Eye (tissue), 1 donor: Measurements from ENCODE around the gene COL20A1.

Experiments
- DNase-seq: peaks from one replicate; pipeline ENCODE4 v3.0.0-alpha.2; 2015

Gene COL20A1

DNA sequence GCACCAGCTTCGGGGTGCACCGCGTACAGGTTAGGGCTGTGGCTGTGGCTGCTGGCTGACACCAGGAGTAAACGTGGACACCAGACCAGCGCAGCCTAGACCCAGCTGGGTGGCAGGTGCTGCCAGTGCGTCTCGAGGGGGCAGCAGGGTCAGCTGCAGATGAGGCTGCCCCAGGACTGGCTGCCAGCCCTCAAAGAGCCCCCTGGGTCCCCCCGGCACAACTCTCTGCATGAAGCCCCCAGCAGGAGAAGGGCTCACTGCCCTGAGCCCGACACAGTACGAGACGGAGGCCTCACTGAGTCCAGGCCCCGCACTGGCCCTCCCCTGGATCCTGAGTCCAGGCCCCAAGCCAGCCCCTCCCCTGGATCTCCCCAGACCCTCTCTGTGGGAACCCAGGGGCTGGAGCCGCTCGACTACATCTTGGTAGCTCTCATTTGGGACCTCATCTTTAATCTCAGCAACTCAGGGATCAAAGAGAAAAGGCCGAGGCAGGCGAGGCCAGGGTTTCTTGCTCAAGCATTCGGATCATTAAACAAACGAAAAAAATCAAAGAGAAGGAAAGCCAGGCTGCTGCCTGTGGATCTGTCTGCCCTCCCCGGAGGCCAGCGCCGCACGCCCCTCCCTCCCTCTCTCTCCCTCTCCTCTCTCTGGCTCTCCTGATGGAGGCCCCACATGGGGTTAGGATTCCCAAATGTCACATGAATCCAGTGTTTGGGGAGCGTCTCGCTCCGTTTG, 31.8 kb upstream of the COL20A1 start:
- DNase-seq, result peak; percentile 88

DNA sequence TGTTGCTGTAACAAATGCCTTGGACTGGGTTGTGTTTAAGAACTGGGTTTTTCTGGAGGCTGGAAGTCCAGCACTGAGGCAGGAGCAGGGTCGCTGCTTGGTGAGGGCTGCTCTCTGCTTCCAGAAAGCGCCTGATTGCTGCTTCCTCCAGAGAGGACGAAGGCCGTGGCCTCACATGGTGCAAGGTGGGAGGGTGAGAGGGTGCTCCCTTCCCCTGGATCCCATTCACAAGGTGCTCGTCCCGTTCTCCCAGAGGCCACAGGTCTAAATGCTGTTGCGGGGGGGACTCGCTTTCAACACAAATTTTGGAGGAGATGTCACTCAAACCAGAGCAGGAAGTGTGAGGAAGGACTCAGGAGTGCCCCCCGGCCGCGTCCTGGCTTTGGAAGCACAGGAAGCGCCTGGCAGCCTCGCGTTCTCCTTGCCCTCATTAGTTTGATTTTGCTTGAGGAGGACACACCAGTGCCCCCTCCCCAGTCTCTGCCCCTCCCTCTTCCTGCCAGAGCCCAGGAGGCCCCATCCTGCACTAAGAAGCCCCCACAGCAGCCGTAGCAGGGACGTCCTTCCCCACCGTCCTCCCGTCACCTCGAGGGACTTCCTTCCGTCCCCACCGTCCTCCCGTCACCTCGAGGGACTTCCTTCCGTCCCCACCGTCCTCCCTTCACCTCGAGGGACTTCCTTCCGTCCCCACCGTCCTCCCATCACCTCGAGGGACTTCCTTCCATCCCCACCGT, 31.0 kb upstream of the COL20A1 start:
- peak; percentile 6 for DNase-seq

DNA sequence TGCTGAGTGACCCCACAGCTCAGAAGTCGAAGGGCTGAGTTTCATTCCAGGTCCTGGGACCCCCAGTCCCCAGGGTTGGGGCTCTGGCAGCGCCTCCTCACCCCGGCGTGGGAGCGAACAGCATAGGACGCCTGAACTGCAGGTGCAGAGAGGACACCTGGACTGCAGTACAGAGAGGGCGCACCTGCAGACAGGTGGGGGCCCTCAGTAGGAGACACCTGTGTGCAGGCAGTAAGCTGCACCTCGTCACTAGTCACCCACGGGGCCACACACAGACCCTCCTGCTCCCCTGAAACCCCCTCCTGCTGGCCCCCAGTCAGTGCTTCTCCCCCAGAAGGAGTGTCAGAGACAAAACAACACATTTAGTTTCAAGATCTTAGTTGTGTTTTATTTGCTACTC, 30.1 kb upstream of the COL20A1 start:
- DNase-seq, result no peak

DNA sequence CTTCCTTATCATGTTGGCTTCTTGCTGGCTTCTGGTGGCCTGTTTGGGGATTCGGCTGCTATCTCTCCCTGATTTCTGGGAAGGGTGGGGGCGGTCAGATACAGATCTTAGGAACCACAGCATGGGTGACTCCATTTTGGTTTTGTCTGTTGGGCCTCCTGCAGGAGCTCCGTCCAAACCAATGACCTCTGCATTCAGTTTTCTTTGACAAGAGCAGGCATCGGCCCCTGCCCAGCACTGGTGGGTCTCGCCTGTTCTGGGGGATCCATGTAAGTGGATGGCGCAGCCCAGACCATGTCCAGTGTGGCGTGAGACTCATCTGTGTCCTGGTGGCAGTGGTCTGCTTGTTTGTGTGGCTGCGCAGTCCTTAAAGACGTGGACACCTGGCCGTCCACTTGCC, 29.0 kb upstream of the COL20A1 start:
- DNase-seq, result peak; percentile 21

DNA sequence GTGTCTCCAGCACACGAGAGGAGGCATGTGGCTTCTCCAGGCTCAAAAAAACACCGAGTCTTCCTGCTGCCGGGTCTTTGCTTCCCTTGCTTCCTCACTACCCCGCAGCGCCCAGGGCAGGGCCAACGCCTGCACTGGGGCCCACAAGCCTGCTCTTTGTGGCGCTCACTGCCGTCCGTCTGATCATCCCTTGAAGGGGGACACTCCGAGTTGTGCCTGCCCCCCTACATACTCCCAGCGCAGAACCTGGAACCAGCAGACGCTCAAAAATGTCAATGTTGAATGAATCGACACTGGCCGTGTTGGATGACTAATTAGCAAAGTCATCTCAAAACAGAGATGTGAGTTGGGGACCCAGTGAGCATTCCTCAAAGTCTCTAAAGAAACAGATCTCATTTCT, 28.5 kb upstream of the COL20A1 start:
- peak; percentile 86 for DNase-seq

DNA sequence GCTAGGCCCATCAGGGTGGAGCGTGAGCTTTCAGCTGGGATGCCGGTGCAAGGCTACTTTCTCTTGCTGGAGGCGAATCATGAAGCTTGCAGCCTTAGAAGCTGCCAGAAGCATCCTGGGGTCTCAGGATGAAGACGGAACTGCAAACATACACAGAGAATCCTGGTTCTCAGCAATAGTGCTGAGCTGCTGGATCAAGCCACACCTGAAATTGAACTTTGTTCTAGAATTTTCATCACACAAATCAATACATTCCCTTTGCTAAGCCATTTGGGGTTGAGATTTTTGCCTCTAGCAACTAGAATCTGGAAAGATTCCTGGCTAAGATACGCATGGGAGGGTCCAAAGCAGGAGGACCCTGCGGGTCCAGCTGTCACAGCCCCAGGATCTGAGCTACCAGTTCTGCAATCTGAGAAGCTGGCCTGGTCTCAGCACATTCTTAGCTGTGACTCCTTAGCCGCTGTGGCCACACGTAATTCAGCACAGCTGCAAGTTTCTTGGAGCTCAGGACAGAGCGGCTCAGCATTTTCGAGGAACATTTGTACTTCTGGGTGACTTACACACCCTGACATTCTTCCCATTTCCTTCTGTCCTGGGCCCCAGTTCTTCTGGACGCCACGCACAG, 27.0 kb upstream of the COL20A1 start:
- peak; percentile 56 for DNase-seq

DNA sequence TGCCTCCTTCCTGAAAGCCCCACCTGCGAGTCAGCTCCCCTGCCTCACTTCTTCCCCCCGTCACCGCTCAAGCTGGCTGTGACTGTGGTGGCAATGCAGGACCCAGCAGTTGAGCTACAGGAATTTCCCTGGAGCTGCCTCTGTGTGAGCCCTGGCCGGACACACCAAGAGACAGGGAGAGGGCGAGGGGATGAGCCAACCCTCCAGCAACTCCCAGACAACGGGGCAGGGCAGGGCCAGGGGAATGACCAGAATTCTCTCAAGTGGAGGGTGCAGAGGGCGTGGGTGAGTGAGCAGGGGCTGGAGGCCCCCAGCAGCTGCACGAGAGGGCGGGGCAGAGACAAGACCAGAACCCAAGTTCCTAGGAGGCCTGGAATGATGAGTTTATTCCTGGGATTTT, 25.3 kb upstream of the COL20A1 start:
- no peak for DNase-seq

DNA sequence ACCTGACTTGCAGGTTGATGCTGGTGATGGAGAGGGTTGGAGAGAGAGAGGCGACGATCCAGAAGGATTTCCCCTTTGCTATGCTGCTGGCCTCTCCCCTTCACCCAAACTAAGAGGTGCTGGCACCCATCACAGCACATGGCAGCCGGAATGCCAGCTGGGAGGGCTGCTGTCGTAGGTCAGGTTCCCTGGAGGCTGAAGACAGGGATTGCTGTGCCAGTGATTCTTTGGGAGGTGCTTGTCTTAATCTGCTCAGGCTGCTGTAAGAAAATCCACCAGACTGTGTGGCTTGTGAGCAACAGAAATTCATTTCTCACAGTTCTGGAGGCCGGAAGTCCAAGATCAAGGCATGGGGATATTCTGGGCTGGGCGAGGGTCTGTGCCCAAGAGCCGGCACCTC, 24.7 kb upstream of the COL20A1 start:
- DNase-seq, result no peak

DNA sequence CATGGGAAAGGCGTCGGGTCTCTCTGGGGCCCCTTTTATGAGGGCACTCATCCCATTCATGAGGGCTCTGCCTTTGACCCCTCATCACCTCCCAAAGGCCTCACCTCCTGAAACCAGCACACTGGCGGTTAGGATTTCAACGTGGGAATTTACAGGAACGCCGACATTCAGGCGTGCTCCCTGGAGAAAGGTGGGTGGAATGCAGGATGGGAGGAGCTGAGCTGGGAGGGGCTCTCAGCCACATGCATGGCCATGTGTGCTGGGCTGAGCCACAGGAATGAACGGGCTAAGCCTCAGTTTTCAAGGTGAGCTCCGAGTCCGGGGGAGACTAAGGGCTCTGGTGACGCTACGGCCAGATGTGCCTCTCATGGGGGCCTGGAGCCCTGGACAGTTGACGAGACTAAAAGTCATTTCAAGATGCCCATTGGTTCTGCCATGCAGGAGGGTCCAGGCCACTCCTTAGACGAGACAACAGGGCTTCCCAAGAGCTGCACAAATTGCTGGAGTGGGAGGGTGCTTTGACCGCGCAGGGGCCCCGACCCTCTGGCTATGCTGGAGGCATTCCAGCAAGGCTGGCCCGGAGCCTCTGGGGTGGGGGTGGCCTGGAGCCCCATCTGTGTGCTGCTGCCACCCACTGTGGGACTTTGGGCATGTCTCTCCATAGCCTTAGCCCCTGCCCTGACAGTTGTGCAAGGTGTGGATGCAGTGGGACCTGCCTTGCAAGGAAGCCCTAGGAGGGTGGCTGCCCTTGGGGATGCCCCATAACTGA, 24.1 kb upstream of the COL20A1 start:
- no peak for DNase-seq

DNA sequence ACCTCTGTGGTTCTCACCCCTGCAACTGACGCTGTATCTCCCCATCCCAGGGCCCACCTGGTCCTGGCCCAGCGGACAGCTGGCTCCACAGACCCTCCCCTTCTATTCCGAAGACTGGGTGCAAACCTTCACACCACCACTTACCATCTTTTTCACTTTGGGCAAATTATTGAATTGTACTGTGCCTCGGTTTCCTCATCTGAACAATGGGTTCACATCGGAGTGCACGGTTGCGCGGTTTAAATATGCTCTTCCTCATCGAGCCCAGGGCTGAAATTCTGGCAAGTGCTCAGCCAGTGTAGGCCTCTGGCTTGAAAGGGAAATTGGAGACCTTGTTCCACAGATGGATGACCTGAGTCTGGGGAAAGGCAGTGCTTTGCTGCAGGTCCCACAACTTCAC, 23.3 kb upstream of the COL20A1 start:
- DNase-seq, result no peak

DNA sequence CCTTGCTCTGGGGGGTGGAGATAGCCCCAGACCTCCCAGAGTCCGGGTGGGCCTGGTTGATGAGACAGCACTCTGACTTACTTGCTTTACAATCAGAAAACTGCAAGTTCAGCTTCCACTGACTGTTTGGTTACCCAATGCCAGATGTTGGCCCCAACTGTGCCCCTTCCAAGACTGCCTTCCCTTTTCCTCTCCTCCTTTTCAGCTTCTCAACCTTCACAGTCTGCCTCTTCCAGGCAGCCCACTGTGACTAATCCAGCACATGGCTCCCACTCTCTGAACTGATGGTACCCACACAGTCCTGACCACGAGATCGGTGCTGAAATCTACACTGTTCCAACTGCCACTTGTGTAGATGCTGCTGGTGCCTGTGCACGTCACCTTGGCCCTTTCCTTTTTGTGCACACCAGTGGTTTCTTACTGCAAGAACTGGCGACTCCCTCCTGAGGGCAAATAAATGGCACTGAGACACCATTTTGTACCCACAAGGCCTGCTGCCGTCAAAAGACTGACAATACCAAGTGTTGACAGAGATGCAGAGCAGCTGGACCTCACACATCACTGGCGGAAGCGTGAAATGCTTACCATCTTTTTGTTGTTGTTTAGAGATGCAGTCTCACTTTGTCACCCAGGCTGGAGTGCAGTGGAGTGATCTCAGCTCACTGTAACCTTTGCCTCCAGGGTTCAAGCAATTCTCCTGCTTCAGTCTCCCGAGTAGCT, 22.2 kb upstream of the COL20A1 start:
- no peak for DNase-seq

DNA sequence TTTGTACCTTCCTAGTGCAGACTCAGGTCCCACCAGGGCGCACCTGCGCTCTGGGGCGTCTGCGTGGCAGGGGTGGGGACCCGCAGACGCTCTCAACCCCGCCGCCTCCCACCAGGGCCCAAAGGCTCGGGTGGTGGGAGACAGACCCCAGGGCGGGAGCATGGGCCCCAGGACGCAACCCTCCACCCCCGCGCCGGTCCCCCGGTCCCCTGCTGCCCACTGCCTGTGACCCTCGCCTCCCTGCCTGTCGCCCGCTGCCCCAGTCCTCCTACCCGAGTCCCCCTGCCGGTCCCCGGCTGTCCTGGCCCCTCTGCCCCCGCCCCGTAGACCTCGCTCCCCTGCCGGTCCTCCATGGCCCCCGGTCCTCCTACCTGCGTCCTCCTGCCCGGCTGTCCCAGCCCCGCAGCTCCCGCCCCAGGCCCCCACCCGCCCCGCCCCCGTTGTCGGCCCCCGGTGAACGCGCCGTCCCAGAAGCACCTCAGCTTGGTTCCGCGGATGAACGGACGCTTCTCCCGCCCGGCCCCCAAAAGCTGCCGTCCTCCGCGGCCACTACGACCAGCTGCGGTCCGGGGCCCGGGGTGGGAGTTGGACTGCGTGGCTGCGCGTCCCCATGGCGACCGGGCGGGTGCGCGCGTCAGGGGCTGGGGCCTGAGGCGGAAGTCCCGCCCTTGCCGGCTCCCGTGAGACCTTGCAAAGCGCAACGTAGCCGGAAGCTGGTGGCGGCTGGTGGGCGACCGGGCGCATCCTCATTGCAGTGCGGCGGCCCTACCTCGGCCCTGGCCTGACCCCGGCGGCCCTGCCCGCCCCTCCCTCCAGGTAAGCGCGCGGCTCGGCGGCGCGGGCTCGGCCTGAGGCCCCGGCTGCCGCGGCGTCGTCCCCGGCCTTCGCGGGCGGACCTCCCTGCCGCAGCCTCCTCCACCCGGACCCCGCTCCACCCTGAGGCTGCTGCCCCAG, 20.6 kb upstream of the COL20A1 start, which contains the start of gene ARFGAP1:
ARFGAP1 (plus strand) TSS at position 709 of the 954 bp plus-strand sequence. CDS start 2,768 bp downstream, outside the sequence.
- peak; percentile 97 for DNase-seq

DNA sequence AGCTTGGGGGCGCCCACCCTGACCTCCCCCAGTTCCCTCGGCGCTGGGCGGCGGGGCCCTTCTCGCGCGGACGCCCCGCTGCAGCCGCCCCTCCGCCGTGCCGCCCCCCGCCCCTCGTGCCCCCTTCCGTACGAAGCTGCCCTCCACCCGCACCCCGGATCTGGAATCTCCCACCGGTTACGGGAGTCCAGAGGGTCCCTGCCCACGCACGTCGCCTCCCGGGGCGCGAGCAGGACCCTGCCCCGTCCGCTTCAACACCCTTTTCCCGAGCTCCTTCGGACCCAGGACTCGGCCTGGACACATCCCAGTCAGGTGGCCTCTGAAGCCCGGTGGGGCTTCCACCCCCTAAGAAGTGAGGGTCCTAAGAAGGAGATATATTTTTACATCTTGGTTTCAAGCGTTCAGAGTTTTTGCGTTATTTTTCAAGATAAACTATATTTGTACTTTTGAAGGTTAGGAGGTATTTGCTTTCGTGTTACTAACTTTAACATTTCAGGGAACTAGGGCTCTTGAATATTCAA, 19.9 kb upstream of the COL20A1 start:
- no peak for DNase-seq

DNA sequence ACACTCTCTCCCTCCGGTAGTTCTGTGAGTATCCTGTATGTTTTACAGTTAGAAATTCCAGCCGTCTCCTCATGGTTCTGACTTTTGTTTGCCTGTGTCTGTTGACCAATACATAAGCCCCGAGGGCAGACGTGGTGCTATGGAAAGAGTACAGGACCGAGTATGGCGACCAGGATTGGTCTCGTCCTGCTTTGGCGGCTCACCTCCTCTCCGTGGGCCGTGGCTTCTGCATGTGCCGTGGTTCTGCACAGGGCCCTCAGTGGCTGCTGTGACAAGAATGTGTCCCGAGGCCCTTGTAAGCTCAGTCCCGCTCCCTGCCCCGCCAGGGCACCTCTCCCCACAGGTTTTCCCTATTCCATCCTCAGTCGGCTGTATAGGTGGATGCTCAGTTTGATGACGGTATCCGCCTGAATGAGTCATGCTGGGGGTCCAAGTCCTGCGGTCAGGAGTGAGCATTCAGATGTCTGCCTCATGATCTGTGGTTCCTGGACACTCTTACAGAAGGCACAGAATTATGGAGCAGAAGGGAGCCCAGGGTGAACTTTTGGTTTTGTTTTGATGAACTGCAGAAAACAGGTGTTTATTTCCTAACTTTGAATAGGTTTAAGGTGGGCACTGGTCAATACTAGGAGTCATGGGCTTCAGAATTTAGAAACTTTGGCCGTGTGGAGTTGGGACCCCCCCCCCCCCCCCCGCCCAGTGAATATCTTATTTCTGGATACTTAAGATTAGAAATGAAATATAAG, 19.2 kb upstream of the COL20A1 start:
- DNase-seq, result no peak

DNA sequence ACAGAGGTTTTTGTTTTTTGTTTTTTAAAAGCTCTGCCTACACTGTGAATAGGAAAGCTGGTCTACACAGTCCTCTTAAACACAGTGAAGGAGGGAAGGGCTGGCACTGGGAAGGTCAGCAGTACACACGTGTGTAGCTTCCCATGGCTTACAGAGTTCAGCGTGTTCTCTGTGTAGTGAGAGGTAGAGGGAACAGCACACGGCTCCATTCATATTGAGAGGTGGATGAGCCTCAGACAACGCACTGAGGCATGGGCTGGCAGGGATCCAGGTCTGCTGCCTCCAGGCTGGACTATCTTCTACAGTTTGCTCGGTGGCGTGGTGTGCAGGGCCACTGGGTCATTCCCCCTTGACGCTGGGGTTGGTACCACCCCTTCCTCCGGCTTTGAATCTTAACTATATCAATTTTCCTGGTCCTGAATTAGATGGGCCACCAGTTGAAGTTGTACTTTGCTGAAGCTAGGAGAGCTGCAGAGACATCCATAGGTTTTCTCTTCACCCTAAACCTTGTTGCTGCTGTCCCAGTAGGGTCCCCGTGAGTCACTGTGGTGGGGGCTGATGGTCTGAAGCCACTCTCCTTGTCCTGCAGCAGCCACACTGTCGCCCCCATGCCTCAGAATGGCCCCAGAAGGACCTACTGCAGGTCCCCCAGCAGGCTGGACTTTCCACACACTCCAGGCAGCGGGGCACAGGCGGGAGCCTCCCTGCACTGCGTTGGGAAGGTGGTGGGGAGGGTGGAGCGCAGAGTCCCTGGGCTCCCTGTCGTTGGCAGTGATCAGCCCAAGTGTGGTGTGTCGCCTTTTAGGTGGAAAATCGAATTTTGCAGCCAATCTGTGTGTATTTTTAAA, 18.4 kb upstream of the COL20A1 start:
- no peak for DNase-seq

DNA sequence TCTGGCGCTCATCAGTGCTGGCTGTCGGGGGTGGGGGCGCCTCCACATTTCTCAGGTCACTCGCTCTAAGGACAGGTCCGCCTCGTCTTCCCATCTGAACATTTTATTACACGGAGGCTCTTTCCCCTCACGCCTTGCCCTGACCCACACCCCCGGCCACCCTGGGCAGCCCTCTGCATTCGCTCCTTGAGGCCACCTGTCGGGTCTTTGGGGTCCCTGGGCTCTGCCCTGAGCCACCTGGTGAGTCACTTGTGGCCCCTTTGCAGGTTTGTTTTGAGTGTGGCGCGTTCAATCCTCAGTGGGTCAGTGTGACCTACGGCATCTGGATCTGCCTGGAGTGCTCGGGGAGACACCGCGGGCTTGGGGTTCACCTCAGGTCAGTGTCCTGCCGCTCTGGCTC, 17.2 kb upstream of the COL20A1 start:
- no peak for DNase-seq

DNA sequence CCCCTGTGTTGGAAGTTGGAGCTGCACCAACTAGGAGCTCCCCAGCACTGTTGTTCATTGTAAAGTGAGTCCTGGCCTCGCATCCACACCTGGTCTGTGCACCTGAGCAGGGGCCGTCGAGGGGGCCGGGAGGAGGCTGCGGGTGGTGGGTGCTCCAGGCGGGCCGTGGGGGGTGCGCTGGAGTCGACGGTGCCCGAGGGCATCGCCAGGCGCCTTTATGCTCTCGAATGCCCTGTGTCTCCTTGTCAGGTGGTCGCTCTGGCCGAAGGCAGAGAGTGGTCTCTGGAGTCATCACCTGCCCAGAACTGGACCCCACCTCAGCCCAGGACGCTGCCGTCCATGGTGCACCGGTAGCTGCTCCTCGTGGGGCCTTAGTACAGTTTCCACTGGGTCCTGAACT, 16.0 kb upstream of the COL20A1 start:
- DNase-seq, result no peak

DNA sequence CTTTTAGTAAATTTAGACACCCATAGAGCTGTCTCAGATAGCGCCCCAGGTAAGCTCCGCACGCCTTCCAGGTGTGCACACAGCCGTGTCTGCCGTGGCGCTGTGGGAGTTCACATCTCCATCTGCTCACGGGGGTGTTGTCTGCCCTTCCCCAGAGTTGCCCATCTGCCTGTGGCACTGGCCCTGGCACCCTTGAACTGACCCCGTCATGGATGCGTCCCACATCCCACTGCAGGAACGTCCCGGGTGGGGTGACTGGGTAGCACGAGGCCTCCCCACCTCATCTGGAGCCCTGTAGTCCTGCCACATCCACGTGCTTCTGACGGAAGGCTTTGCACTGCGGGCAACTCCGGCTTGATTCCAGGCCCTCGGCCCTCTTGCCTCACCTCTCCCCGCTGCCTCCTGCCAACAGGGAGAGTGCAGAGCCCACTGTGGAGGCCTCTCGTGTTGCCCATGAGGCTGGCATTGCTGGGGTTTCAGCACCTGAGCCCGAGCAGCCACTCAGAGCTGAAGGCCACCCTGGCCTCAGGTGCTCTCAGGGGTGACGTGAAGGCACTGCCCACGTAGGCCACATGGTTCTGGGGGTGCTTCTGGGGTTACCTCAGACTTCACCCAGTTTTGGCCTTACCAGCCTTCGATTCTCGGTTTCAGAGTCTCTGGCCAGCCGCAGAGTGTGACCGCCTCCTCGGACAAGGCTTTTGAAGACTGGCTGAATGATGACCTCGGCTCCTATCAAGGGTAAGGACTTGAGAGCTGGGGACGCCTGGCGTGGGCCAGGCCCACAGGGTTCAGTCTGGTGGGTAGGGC, 15.3 kb upstream of the COL20A1 start:
- no peak for DNase-seq
